Lung (tissue), 12 donors: ENCODE measurements around the gene MYO5A. TPM values are rescaled to one million over a fixed set of nuclear protein-coding genes. Genes with fewer than 3 reads are reported as not detected.

Experiments used
- ATAC-seq: fragments of 200-7000 bp; cut with Tn5 transposase; one replicate; pipeline ENCODE4 v1.9.1; 2020; ENCODE audit warnings: moderate number of reproducible peaks; ENCODE audit not compliant: insufficient read depth, low FRiP score
- DNase-seq, 3 donors: peaks; one replicate each; pipeline ENCODE4 v3.0.0-alpha.2; 2013 to 2017
- H3K27ac ChIP-seq, 2 donors: one replicate each; pipeline ENCODE4 v1.5.1; 2013; ENCODE audit warnings: mild to moderate bottlenecking in 2 of 2, moderate library complexity in 2 of 2, control low read depth in 1 of 2, inconsistent platforms in 1 of 2, low read depth in 1 of 2, low read length in 1 of 2
- H3K27me3 ChIP-seq, 3 donors: one replicate each; pipeline ENCODE4 v1.5.1; 2013; ENCODE audit warnings: low read length in 2 of 3; ENCODE audit not compliant: control insufficient read depth in 3 of 3, insufficient read depth in 3 of 3
- H3K36me3 ChIP-seq, 4 donors: one replicate each; pipeline ENCODE4 v1.5.1; 2013; ENCODE audit warnings: low read length in 4 of 4, mild to moderate bottlenecking in 1 of 4, moderate library complexity in 1 of 4; ENCODE audit not compliant: control insufficient read depth in 4 of 4, insufficient read depth in 4 of 4
- H3K4me1 ChIP-seq, 5 donors: one replicate each; pipeline ENCODE4 v1.5.1; 2013; ENCODE audit warnings: low read length in 5 of 5, mild to moderate bottlenecking in 2 of 5, moderate library complexity in 1 of 5; ENCODE audit not compliant: control insufficient read depth in 5 of 5, insufficient read depth in 5 of 5
- H3K4me3 ChIP-seq: one replicate; pipeline ENCODE4 v1.5.1; 2013; ENCODE audit warnings: mild to moderate bottlenecking, control low read depth, moderate library complexity
- H3K9ac ChIP-seq, 2 donors: one replicate each; pipeline ENCODE4 v1.5.1; 2013; ENCODE audit warnings: low read length in 2 of 2, control low read depth in 1 of 2; ENCODE audit not compliant: insufficient read depth in 1 of 2
- H3K9me3 ChIP-seq, 4 donors: one replicate each; pipeline ENCODE4 v1.5.1; 2013; ENCODE audit warnings: low read length in 3 of 4, mild to moderate bottlenecking in 1 of 4, moderate library complexity in 1 of 4; ENCODE audit not compliant: control insufficient read depth in 4 of 4, insufficient read depth in 3 of 4
- WGBS, 2 donors: extraction: QIAGEN DNeasy Blood & Tissue Kit; methylation state at CpG; one replicate each; pipeline ENCODE4 v1.1.7; 2013; 5-methylcytosine and 5-hydroxymethylcytosine counted together
- polyA plus RNA-seq, 2 donors: library from polyadenylated mRNA; stranded (reverse); fragments of 200-250 nt; gene quantifications; one replicate each; pipeline ENCODE4 v1.2.1, GENCODE V29; 2013
- total RNA-seq, 2 donors: library from RNA; depleted of rRNA in 1 of 2; stranded (reverse); fragments of >200 nt in 1 of 2; gene quantifications; one replicate each; pipeline ENCODE4 v1.2.1, GENCODE V29; 2014 to 2021
- TF ChIP-seq, protein P1 (sequence below): IDR thresholded peaks from 2 replicates; pipeline ENCODE4 v1.5.1; 2012; ENCODE audit warnings: mild to moderate bottlenecking; ENCODE audit errors: control extremely low read depth, extremely low read depth
- donor health status: control.
- donor health status: control.
- donor health status: Bipolar disorder and iron deficiency.
- donor health status: healthy.
- donor health status: DM: yes; HTN: yes; CAD: no.

The MYO5A gene
- total and polyA plus RNA-seq, 4 donors = 4.5 to 30.5 (median 13.3) TPM

DNA sequence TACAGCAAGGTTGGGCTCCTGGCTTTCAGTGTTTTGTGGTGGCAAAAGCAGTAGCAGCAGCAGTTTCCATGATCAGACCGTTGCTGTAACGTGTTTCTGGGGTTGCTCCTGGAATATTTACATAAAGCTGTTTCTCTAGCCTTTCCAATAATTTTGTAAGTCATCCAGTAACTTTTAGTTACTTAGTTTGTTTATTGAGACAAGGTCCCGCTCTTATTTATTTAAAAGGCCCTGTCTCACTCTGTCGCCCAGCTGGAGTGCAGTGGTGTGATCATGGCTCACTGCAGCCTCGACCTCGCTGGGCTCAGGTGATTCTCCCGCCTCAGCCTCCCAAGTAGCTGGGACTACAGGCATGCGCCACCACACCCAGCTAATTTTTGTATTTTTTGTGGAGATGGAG, 8.8 kb upstream of the MYO5A start:
- TF ChIP-seq, protein P1, sequence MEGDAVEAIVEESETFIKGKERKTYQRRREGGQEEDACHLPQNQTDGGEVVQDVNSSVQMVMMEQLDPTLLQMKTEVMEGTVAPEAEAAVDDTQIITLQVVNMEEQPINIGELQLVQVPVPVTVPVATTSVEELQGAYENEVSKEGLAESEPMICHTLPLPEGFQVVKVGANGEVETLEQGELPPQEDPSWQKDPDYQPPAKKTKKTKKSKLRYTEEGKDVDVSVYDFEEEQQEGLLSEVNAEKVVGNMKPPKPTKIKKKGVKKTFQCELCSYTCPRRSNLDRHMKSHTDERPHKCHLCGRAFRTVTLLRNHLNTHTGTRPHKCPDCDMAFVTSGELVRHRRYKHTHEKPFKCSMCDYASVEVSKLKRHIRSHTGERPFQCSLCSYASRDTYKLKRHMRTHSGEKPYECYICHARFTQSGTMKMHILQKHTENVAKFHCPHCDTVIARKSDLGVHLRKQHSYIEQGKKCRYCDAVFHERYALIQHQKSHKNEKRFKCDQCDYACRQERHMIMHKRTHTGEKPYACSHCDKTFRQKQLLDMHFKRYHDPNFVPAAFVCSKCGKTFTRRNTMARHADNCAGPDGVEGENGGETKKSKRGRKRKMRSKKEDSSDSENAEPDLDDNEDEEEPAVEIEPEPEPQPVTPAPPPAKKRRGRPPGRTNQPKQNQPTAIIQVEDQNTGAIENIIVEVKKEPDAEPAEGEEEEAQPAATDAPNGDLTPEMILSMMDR = no peak
- Histone ChIP-seq H3K4me3 (no peak overlapping the region), H3K4me1 (no peaks in the 10 kb centered on the region), H3K9ac (no peak overlapping the region), H3K36me3 (no peaks in the 10 kb centered on the region), H3K9me3 (no peaks in the 10 kb centered on the region), H3K27ac (no peak overlapping the region), H3K27me3 (peaks cover 0 to 7% (median under 1%) of the 10 kb centered on the region in 3 donors)
- ATAC-seq = no peak
- DNase-seq = no peak
- 95 to 96% methylated on average over 8 of the region's 8 CpGs for WGBS, 2 donors

DNA sequence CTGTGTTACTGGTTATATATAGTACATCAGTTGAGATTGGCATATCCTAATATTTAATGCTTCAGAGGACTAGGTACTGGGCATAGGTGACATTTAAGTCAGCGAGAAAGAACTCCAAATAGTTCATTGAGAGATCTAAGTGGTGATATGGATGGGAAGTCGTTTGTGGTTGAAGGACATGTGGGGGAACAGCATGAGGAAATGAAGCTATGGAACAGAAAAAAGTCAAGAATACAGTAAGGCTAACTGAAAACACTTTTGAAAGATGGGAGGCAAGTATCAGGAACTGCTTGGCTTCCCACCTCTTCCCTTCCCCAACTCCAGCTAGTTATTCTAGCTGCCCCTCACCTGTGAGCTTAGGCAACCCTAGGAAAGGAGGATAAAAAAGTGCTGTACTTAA, 3.7 kb upstream of the MYO5A start:
- no peaks in the 10 kb centered on the region for H3K9me3 ChIP-seq
- peaks cover 0 to 46% (median 34%) of the 10 kb centered on the region in 3 donors for H3K27me3 ChIP-seq
- ATAC-seq (no peak), DNase-seq (no peak)
- 21 to 48% methylated on average over 2 of the region's 2 CpGs for WGBS, 2 donors
- H3K4me1 ChIP-seq = peaks cover 3 to 13% (median 4%) of the 10 kb centered on the region in 5 donors
- H3K36me3 ChIP-seq = no peaks in the 10 kb centered on the region
- H3K27ac ChIP-seq = no peak overlapping the region
- H3K4me3 ChIP-seq = no peak overlapping the region
- H3K9ac ChIP-seq = no peak overlapping the region
- TF ChIP-seq, protein P1 = no peak

DNA sequence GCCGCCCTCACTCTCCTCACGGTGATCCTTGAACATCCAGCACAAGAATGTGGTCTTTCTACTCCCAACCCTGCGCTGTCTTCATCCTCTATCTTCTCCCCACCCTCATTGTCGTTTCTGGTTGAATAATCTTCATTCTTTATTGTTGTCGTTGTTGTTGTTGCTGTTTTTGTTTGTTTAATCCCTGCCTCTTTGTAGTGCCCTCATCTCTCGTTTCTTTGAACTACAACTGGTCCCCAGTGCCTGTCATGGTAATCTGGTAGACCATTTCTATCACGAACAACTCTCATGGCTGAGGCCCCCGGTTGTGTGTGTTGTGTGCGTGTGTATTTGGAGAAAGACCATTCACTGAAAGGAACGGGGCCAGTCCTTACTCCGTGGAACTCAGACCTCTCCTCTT, 1.3 kb upstream of the MYO5A start:
- H3K27me3 ChIP-seq = peaks cover 0 to 46% (median 42%) of the 10 kb centered on the region in 3 donors
- H3K9me3 ChIP-seq = no peaks in the 10 kb centered on the region
- no peaks in the 10 kb centered on the region for H3K36me3 ChIP-seq
- H3K4me1 ChIP-seq = peaks cover 3 to 13% (median 4%) of the 10 kb centered on the region in 5 donors
- no peak overlapping the region for H3K9ac ChIP-seq
- TF ChIP-seq, protein P1 = no peak
- H3K27ac ChIP-seq = no peak overlapping the region
- no peak overlapping the region for H3K4me3 ChIP-seq
- 30 to 32% methylated on average over 11 of the region's 11 CpGs for WGBS, 2 donors
- ATAC-seq (no peak), DNase-seq (no peak)

DNA sequence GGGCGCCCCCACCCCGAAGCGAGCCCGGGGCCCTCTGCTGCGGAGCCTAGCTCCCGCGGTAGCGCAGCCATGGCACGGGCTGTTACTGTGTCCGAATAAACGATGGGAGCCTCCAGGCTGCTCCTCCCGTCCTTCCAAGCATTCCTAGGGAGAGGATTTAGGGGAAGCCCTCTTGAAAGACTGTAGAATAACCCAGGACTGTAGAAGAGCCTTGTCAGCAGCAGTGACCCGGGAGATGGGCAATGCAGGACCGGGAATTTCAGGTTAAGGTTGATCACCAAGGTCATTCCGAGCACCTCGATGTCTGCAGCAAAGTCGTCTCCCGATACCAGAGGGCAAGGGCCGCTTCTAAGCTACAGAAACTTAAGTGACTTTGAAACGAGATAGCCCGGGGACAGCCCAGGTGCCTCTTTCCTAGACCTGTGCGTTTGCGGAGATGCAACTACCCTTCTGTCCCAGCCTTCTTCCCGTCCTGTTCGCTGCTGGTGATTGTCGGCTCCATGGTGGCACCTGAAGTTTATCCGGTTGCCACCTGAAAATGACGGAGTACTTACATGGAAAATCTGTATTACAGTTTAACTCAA, 753 bp upstream of the MYO5A start:
- Histone ChIP-seq H3K4me1 (peaks cover 3 to 13% (median 4%) of the 10 kb centered on the region in 5 donors), H3K27ac (peak overlapping the region; percentile 76 to 87), H3K36me3 (no peaks in the 10 kb centered on the region), H3K27me3 (peaks cover 0 to 46% (median 42%) of the 10 kb centered on the region in 3 donors), H3K9me3 (no peaks in the 10 kb centered on the region), H3K9ac (peak overlapping the region in 1 of 2 donors; percentile 65), H3K4me3 (peak overlapping the region; percentile 91)
- 2 to 3% methylated on average over 27 to 28 of the region's 28 CpGs for WGBS, 2 donors
- TF ChIP-seq, protein P1 = no peak
- DNase-seq (no peak), ATAC-seq (no peak)
